Activated T-helper 2 cell treated with anti-CD3 and anti-CD28 coated beads, Interferon-gamma antibody, Interleukin-2, Interleukin-4, amounts not matched to agents 10 μg/mL and 5 μg/mL and 100 μg/mL, durations not matched to agents 14 hours and 24 hours and 36 hours (primary cell): ENCODE results near the gene PNKD. TPM values are rescaled to one million over a fixed set of nuclear protein-coding genes. Genes with fewer than 3 reads are reported as not detected.
A peak's percentile ranks its signal among the peaks of the same experiment; 100 is the strongest.
"Not testable (repeated sequence)": the region's sequence is repeated elsewhere in the genome, so short reads cannot be mapped to it uniquely, and the experiment has no call there.

Experiments used
- DNase-seq: peaks from one replicate; pipeline ENCODE4 v3.0.0; 2021; ENCODE audit warnings: low spot score
- H3K27ac Mint-ChIP-seq: one replicate; pipeline ENCODE4 v1.8.0; 2021; ENCODE audit warnings: mixed read lengths
- H3K27me3 Mint-ChIP-seq: one replicate; pipeline ENCODE4 v1.8.0; 2021; ENCODE audit warnings: low read depth, mixed read lengths
- H3K36me3 Mint-ChIP-seq: one replicate; pipeline ENCODE4 v1.8.0; 2021; ENCODE audit warnings: low read depth, mixed read lengths
- H3K4me1 Mint-ChIP-seq: one replicate; pipeline ENCODE4 v1.8.0; 2021; ENCODE audit warnings: low read depth, mixed read lengths
- H3K4me3 Mint-ChIP-seq: one replicate; pipeline ENCODE4 v1.8.0; 2021; ENCODE audit warnings: low read depth, mild to moderate bottlenecking, moderate library complexity, mixed read lengths
- H3K9me3 Mint-ChIP-seq: one replicate; pipeline ENCODE4 v1.8.0; 2021; ENCODE audit warnings: mixed read lengths
- intact Hi-C: fragments of 100-400 bp; cut with micrococcal nuclease; formaldehyde crosslinking; loops from one replicate; pipeline ENCODE4 v1.15.1; 2023
- total RNA-seq: library from RNA; stranded (reverse); gene quantifications from 2 replicates; pipeline ENCODE4 v1.2.3, GENCODE V29; 2022

The PNKD gene
- total RNA-seq, 1 donor from 2014 or later, result 20.8 TPM

GRCh38 chr2:218270721-218271486, 585 bp downstream of the PNKD start:
- H3K27ac Mint-ChIP-seq, result peak overlapping the region; percentile 93
- intact Hi-C loops, result loop anchor here (1.0 to 5.0 kb wide), 7 partner anchors 15 to 1116 kb away; partner anchors contain the start of genes ARPC2, CNOT9, DNPEP and USP37
- H3K36me3 Mint-ChIP-seq, result peaks cover 44% of the 10 kb centered on the region
- no peaks in the 10 kb centered on the region for H3K27me3 Mint-ChIP-seq
- no peaks in the 10 kb centered on the region for H3K9me3 Mint-ChIP-seq
- no peak for DNase-seq
- H3K4me1 Mint-ChIP-seq, result peaks cover 20% of the 10 kb centered on the region
- H3K4me3 Mint-ChIP-seq, result peak overlapping the region; percentile 94

GRCh38 chr2:218271487-218271797, 1.1 kb downstream of the PNKD start:
- Mint-ChIP-seq H3K36me3 (peaks cover 46% of the 10 kb centered on the region), H3K27me3 (no peaks in the 10 kb centered on the region), H3K27ac (peak overlapping the region; percentile 47), H3K4me3 (peak overlapping the region; percentile 94), H3K9me3 (no peaks in the 10 kb centered on the region), H3K4me1 (peaks cover 20% of the 10 kb centered on the region)
- DNase-seq, result no peak
- intact Hi-C loops, result loop anchor here (2.0 to 5.0 kb wide), 2 partner anchors 45 to 1116 kb away; partner anchors contain the start of gene DNPEP

- H3K27me3 Mint-ChIP-seq, result no peaks in the 10 kb centered on the region
- peaks cover 47% of the 10 kb centered on the region for H3K36me3 Mint-ChIP-seq
- intact Hi-C loops, result loop anchor here (1.0 to 5.0 kb wide), 4 partner anchors 45 to 1115 kb away; partner anchors contain the start of genes CATIP and DNPEP
- peaks cover 20% of the 10 kb centered on the region for H3K4me1 Mint-ChIP-seq
- H3K4me3 Mint-ChIP-seq, result peak overlapping the region; percentile 94
- no peak for DNase-seq
- H3K27ac Mint-ChIP-seq, result no peak overlapping the region
- no peaks in the 10 kb centered on the region for H3K9me3 Mint-ChIP-seq
These were observed 1.7 kb downstream of the PNKD start for GRCh38 chr2:218271865-218272530.

- Mint-ChIP-seq H3K9me3 (no peaks in the 10 kb centered on the region), H3K36me3 (peaks cover 47% of the 10 kb centered on the region), H3K27ac (no peak overlapping the region), H3K4me1 (peaks cover 20% of the 10 kb centered on the region), H3K27me3 (no peaks in the 10 kb centered on the region), H3K4me3 (no peak overlapping the region)
- peak; percentile 66 for DNase-seq
- intact Hi-C loops, result loop anchor here (1.0 to 5.0 kb wide), 3 partner anchors 84 to 1115 kb away; partner anchors contain the start of genes CATIP and DNPEP
These were observed 2.4 kb downstream of the PNKD start for GRCh38 chr2:218272531-218273212.

- intact Hi-C loops, result loop anchor here (5.0 kb wide), 1 partner anchor 1114 kb away; the partner anchor contains the start of gene DNPEP
- Mint-ChIP-seq H3K27ac (peak overlapping the region; percentile 43), H3K4me1 (peaks cover 20% of the 10 kb centered on the region), H3K36me3 (peaks cover 48% of the 10 kb centered on the region)
- not testable (repeated sequence) for H3K27me3 Mint-ChIP-seq, DNase-seq, H3K9me3 Mint-ChIP-seq, H3K4me3 Mint-ChIP-seq
These were observed 3.0 kb downstream of the PNKD start for GRCh38 chr2:218273214-218273907.

DNA sequence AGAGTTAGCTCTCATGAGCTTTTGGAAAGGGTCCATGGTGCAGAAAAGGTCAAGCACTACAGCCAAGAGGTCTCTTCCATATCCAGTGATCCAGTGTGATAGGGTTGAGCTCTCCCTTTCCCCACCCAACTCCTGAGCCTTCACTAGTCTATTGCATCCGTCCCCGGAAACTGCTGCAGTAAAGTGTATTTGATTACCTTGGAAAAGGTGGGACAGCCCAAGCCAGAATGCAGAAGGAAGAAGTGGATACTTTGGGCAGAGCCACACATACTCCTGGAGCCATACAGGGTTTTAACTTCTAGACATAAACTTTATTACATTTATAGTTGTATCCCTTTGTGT, 3.6 kb downstream of the PNKD start:
- Mint-ChIP-seq H3K27me3 (no peaks in the 10 kb centered on the region), H3K4me1 (peaks cover 20% of the 10 kb centered on the region), H3K9me3 (no peaks in the 10 kb centered on the region), H3K36me3 (peaks cover 50% of the 10 kb centered on the region), H3K27ac (peak overlapping the region; percentile 43), H3K4me3 (no peak overlapping the region)
- intact Hi-C loops, result loop anchor here (5.0 kb wide), 1 partner anchor 1113 kb away; the partner anchor contains the start of gene DNPEP
- no peak for DNase-seq

DNA sequence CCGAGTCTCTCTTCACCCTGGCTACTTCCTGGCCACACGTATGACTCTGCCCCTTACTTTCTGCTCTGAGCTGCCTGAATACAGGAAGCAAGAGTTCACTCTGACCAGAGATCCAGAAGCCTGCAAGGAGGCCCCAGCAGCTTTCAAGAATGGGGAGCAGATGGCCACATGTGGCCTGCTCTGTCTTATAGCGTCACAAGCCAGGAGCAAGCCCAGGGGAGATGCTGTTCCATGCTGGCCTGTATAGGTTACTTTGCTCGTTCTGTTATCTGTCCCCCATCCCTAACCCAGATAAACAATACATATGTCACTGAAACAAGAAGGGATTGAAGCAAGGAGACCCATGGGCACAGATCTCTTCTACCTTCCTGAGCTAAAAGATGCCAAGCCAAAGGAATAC, 4.3 kb downstream of the PNKD start:
- Mint-ChIP-seq H3K36me3 (peaks cover 47% of the 10 kb centered on the region), H3K27me3 (no peaks in the 10 kb centered on the region), H3K4me3 (no peak overlapping the region), H3K9me3 (no peaks in the 10 kb centered on the region), H3K4me1 (peaks cover 16% of the 10 kb centered on the region), H3K27ac (no peak overlapping the region)
- intact Hi-C loops, result loop anchor here (5.0 kb wide), 1 partner anchor 1113 kb away; the partner anchor contains the start of gene DNPEP
- DNase-seq, result no peak

GRCh38 chr2:218275371-218276072, 5.2 kb downstream of the PNKD start:
- no peak for DNase-seq
- H3K4me1 Mint-ChIP-seq, result peaks cover 16% of the 10 kb centered on the region
- H3K4me3 Mint-ChIP-seq, result no peak overlapping the region
- peaks cover 56% of the 10 kb centered on the region for H3K36me3 Mint-ChIP-seq
- H3K9me3 Mint-ChIP-seq, result no peaks in the 10 kb centered on the region
- no peak overlapping the region for H3K27ac Mint-ChIP-seq
- intact Hi-C loops, result no loop called here
- H3K27me3 Mint-ChIP-seq, result no peaks in the 10 kb centered on the region

DNA sequence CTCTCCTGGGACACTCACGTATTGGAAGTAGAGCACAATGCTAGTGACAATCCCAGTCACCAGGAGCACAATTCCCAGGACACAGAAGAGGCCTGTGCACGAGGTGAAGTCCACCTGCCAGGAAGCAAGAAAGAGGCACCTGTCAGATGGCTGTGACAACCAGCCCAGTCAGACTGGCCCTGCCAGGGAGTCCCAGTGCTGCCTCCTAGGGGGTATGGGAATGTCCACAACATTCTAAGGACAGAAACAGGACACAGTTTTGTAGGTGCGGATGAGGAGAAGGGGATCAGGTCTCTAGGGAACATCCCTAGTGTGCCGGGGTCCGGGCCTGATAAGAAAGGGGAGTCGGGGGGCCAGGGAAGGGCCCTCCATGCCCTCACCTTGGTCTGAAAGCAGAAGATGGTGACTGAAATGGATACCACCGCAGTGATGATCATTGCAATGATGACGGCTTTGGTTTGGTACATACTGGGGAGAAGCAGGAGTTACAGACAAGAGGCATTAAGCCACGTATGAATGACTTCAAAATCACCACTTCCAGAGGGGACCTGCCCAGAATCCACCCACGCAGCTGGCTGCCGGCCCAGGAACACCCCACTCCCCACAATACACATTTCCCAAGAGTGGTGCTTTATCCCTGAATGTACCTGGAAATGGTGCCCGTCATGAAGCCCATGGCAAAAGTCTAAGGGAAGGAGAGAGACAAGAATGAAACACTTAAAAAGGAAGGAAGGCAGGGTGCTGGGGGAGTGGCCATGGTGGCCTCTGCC, 6.9 kb downstream of the PNKD start:
- Mint-ChIP-seq H3K4me1 (peaks cover 2% of the 10 kb centered on the region), H3K4me3 (no peak overlapping the region), H3K36me3 (peaks cover 61% of the 10 kb centered on the region), H3K9me3 (no peaks in the 10 kb centered on the region), H3K27me3 (no peaks in the 10 kb centered on the region), H3K27ac (peak overlapping the region; percentile 13)
- intact Hi-C loops, result no loop called here
- DNase-seq, result no peak

DNA sequence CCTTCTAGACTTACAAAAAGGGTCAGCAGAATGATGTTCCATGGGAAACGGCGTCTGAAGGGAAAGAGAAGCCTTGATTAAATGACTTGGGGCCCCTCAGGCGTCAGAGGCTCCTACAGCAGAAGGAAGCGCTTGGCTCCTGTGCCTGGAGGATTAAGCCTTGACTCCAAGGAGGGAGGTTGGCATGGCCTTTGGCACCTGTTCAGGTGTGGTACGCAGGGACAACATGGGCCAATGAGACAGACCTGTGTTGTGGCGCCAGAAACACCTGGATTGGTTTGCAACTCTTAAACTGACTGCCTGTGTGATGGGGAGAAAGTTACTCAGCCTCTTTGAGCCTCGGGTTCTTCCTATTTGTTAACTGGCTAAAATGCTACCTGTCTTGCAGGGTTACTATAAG, 7.6 kb downstream of the PNKD start:
- H3K27me3 Mint-ChIP-seq, result no peaks in the 10 kb centered on the region
- intact Hi-C loops, result no loop called here
- H3K36me3 Mint-ChIP-seq, result peaks cover 64% of the 10 kb centered on the region

GRCh38 chr2:218278531-218279360, 8.4 kb downstream of the PNKD start:
- intact Hi-C loops, result no loop called here

More for the DNA sequence above, 7.6 kb downstream of the PNKD start:
- Mint-ChIP-seq H3K27ac (no peak overlapping the region), H3K4me3 (no peak overlapping the region), H3K9me3 (no peaks in the 10 kb centered on the region), H3K4me1 (no peaks in the 10 kb centered on the region)
- DNase-seq, result no peak

More at GRCh38 chr2:218278531-218279360, 8.4 kb downstream of the PNKD start:
- H3K36me3 Mint-ChIP-seq, result peaks cover 66% of the 10 kb centered on the region
- H3K9me3 Mint-ChIP-seq, result no peaks in the 10 kb centered on the region
- no peaks in the 10 kb centered on the region for H3K27me3 Mint-ChIP-seq
- H3K4me1 Mint-ChIP-seq, result peaks cover 5% of the 10 kb centered on the region
- no peak overlapping the region for H3K4me3 Mint-ChIP-seq
- H3K27ac Mint-ChIP-seq, result no peak overlapping the region
- DNase-seq, result no peak
